ENCODE data around the gene KSR1. TPM values are rescaled to one million over a fixed set of nuclear protein-coding genes. Genes with fewer than 3 reads are reported as not detected.

KSR1 gene
- total RNA-seq, 1 donor from 2014 or later = 59.6 TPM

- no peak for TF ChIP-seq CTCF (IDR thresholded peaks at IDR 0.05)
- no peaks in the 10 kb centered on the region for H3K27me3 ChIP-seq (ENCODE audit: low read depth)
- DNase-seq = no peak
- no peak overlapping the region for H3K4me3 ChIP-seq
- H3K36me3 ChIP-seq = no peaks in the 10 kb centered on the region
- no peak for ATAC-seq
- no peaks in the 10 kb centered on the region for H3K9me3 ChIP-seq
- no peak overlapping the region for H3K27ac ChIP-seq
- intact Hi-C loops (cut with DNase I) = no loop called here
- H3K4me1 ChIP-seq = no peaks in the 10 kb centered on the region
Measured at GRCh38 chr17:27667656-27668487, 211.6 kb downstream of the KSR1 start.

- ATAC-seq (no peak), DNase-seq (no peak)
- no peaks in the 10 kb centered on the region for H3K36me3 ChIP-seq
- H3K27me3 ChIP-seq (ENCODE audit: low read depth) = no peaks in the 10 kb centered on the region
- H3K27ac ChIP-seq = no peak overlapping the region
- H3K4me3 ChIP-seq = no peak overlapping the region
- no peak for TF ChIP-seq CTCF (IDR thresholded peaks at IDR 0.05)
- intact Hi-C loops (cut with DNase I) = no loop called here
- H3K9me3 ChIP-seq = no peaks in the 10 kb centered on the region
- no peaks in the 10 kb centered on the region for H3K4me1 ChIP-seq
Measured at GRCh38 chr17:27668488-27668823, 212.2 kb downstream of the KSR1 start.

GRCh38 chr17:27669136-27669535 is 212.9 kb downstream of the KSR1 start:
- H3K9me3 ChIP-seq = no peaks in the 10 kb centered on the region
- DNase-seq = no peak
- intact Hi-C loops (cut with DNase I) = no loop called here
- no peak overlapping the region for H3K27ac ChIP-seq
- H3K4me3 ChIP-seq = no peak overlapping the region
- no peak for TF ChIP-seq CTCF (IDR thresholded peaks at IDR 0.05)
- no peaks in the 10 kb centered on the region for H3K36me3 ChIP-seq
- ATAC-seq = no peak
- H3K4me1 ChIP-seq = no peaks in the 10 kb centered on the region
- no peaks in the 10 kb centered on the region for H3K27me3 ChIP-seq (ENCODE audit: low read depth)

- TF ChIP-seq CTCF (IDR thresholded peaks at IDR 0.05) = no peak
- DNase-seq = no peak
Measured at GRCh38 chr17:27669850-27670249, 213.6 kb downstream of the KSR1 start.

GRCh38 chr17:27670791-27671590 is 214.7 kb downstream of the KSR1 start:
- intact Hi-C loops (cut with DNase I) = no loop called here
- no peak for TF ChIP-seq CTCF (IDR thresholded peaks at IDR 0.05)

More at GRCh38 chr17:27669850-27670249, 213.6 kb downstream of the KSR1 start:
- intact Hi-C loops (cut with DNase I) = no loop called here
- Histone ChIP-seq H3K4me3 (no peak overlapping the region), H3K36me3 (no peaks in the 10 kb centered on the region), H3K27me3 (ENCODE audit: low read depth) (no peaks in the 10 kb centered on the region), H3K4me1 (no peaks in the 10 kb centered on the region), H3K27ac (no peak overlapping the region), H3K9me3 (no peaks in the 10 kb centered on the region)
- no peak for ATAC-seq

More at GRCh38 chr17:27670791-27671590, 214.7 kb downstream of the KSR1 start:
- H3K4me3 ChIP-seq = no peak overlapping the region
- H3K36me3 ChIP-seq = no peaks in the 10 kb centered on the region
- no peaks in the 10 kb centered on the region for H3K4me1 ChIP-seq
- no peaks in the 10 kb centered on the region for H3K27me3 ChIP-seq (ENCODE audit: low read depth)
- no peak for DNase-seq
- no peak overlapping the region for H3K27ac ChIP-seq
- no peak for ATAC-seq
- H3K9me3 ChIP-seq = no peaks in the 10 kb centered on the region
